K562 (cell line): Measurements from ENCODE around the gene BCR. TPM values are rescaled to one million over a fixed set of nuclear protein-coding genes. Genes with fewer than 3 reads are reported as not detected.

Experiments used
- ATAC-seq: fragments of 200-7000 bp; cut with Tn5 transposase; 3 replicates; pipeline ENCODE4 v1.9.1; 2020; ENCODE audit warnings: moderate library complexity
- BruUV-seq: library from RNA; stranded (reverse); fragments of 400-500 nt; replicated peaks from 2 replicates; lab custom pipeline; 2021; lab: Mats Ljungman, UMichigan
- CTCF ChIA-PET: fragments of 300-600 bp; formaldehyde crosslinking; extraction: SDS; loops from one replicate; lab custom pipeline; 2021; ENCODE audit warnings: low intra/inter-chr PET ratio; lab: Yijun Ruan, JAX
- POLR2A ChIA-PET: fragments of 300-600, 350-650 bp; sonication (Branson Sonifier 250); formaldehyde crosslinking; extraction: SDS; loops from one replicate; lab custom pipeline; 2021; ENCODE audit warnings: antibody characterized with exemption, inconsistent platforms; lab: Yijun Ruan, JAX
- DNase-seq, 4 experiments: peaks; one replicate each; pipeline versions ENCODE4 v3.0.0 to v3.0.0-alpha.2; 2011 to 2018; ENCODE audit warnings: low spot score in 3 of 4, mixed read lengths in 3 of 4; ENCODE audit errors: extremely low read depth in 1 of 4
- FAIRE-seq: peaks from 2 replicates; lab custom pipeline; 2011; peaks lifted over from hg19 to GRCh38; lab: Jason Lieb, UNC
- H2AFZ ChIP-seq: 2 replicates; pipeline ENCODE4 v1.6.0; 2011; ENCODE audit warnings: low read depth, low read length, control low read depth, inconsistent platforms
- H3K27ac ChIP-seq: fragments of 200-600 bp; 3 replicates; pipeline ENCODE4 v1.8.0; 2011; ENCODE audit warnings: low read depth, mild to moderate bottlenecking, control low read depth, inconsistent platforms, low read length, moderate library complexity, mixed read lengths; ENCODE audit errors: extremely low read depth
- H3K27me3 ChIP-seq, 2 experiments: fragments of 300-600 bp in 1 of 2; 2 replicates in 1 of 2; 3 replicates in 1 of 2; pipeline versions ENCODE4 v1.6.0 to v1.8.0; 2011; ENCODE audit warnings: inconsistent platforms in 2 of 2, low read length in 2 of 2, mild to moderate bottlenecking in 1 of 2, mixed read lengths in 1 of 2, moderate library complexity in 1 of 2; ENCODE audit not compliant: control insufficient read depth in 2 of 2, insufficient read depth in 2 of 2
- H3K36me3 ChIP-seq: fragments of 300-600 bp; 3 replicates; pipeline ENCODE4 v1.8.0; 2011; ENCODE audit warnings: mild to moderate bottlenecking, low read length, inconsistent platforms; ENCODE audit not compliant: control insufficient read depth, insufficient read depth
- H3K4me1 ChIP-seq, 2 experiments: fragments of 200-600 bp in 1 of 2; replicated peaks in 1 of 2; 2 replicates in 1 of 2; 3 replicates in 1 of 2; pipeline versions ENCODE4 v1.5.1 to v1.8.0; 2011; ENCODE audit warnings: inconsistent platforms in 2 of 2, low read length in 2 of 2, mild to moderate bottlenecking in 1 of 2, mixed read lengths in 1 of 2, moderate library complexity in 1 of 2; ENCODE audit not compliant: control insufficient read depth in 2 of 2, insufficient read depth in 2 of 2
- H3K4me2 ChIP-seq: 2 replicates; pipeline ENCODE4 v1.6.1; 2011; ENCODE audit warnings: low read length, control low read depth, inconsistent platforms, mixed read lengths; ENCODE audit not compliant: insufficient read depth
- H3K4me3 ChIP-seq: fragments of 200-600 bp; sonication (generic), shearing (Covaris generic); 2 replicates; pipeline ENCODE4 v1.5.1; 2016; ENCODE audit warnings: control low read depth, inconsistent platforms
- H3K79me2 ChIP-seq: fragments of 200-600 bp; 3 replicates; pipeline ENCODE4 v1.8.0; 2011; ENCODE audit warnings: low read length, inconsistent platforms; ENCODE audit not compliant: control insufficient read depth, insufficient read depth
- H3K9ac ChIP-seq, 2 experiments: 2 replicates each; pipeline versions ENCODE4 v1.6.0 to v1.6.1; 2011; ENCODE audit warnings: low read depth in 2 of 2, low read length in 2 of 2, control low read depth in 1 of 2, inconsistent platforms in 1 of 2, mild to moderate bottlenecking in 1 of 2, mixed read lengths in 1 of 2; ENCODE audit not compliant: insufficient read depth in 1 of 2
- H3K9me1 ChIP-seq: one replicate; pipeline ENCODE4 v1.6.0; 2011; ENCODE audit warnings: inconsistent platforms, mild to moderate bottlenecking, low read length, moderate library complexity; ENCODE audit not compliant: control insufficient read depth, insufficient read depth
- H3K9me3 ChIP-seq: replicated peaks from 2 replicates; pipeline ENCODE4 v1.5.1; 2011; ENCODE audit warnings: low read depth, low read length, inconsistent platforms; ENCODE audit not compliant: control insufficient read depth, insufficient read depth
- H4K20me1 ChIP-seq: replicated peaks from 2 replicates; pipeline ENCODE4 v1.6.1; 2011; ENCODE audit warnings: low read length, inconsistent platforms, mixed read lengths; ENCODE audit not compliant: control insufficient read depth, insufficient read depth
- BHLHE40 ChIP-seq: IDR thresholded peaks from 2 replicates; pipeline ENCODE4 v1.6.1; 2011; ENCODE audit warnings: low read length, improper control_type of control experiment
- C11orf30 ChIP-seq: fragments of 450-650 bp; IDR thresholded peaks from 2 replicates; pipeline ENCODE4 v1.6.1; 2016; ENCODE audit warnings: low read depth, mild to moderate bottlenecking
- CBFA2T3 ChIP-seq: fragments of 450-650 bp; IDR thresholded peaks from 2 replicates; pipeline ENCODE4 v1.6.1; 2017
- CXXC5 ChIP-seq: fragments of 250-450 bp; sonication (Bioruptor Pico); IDR thresholded peaks from 2 replicates; pipeline ENCODE4 v1.8.0; 2022; ENCODE audit warnings: inconsistent platforms, mild to moderate bottlenecking, moderate library complexity
- ESRRB ChIP-seq: fragments of 250-450 bp; sonication (Bioruptor Pico); IDR thresholded peaks from 2 replicates; pipeline ENCODE4 v1.5.0; 2020; ENCODE audit warnings: mild to moderate bottlenecking, moderate library complexity, borderline replicate concordance
- ETV6 ChIP-seq, 3 experiments: fragments of 150-350 bp in 1 of 3; sonication (generic) in 1 of 3; formaldehyde crosslinking in 1 of 3; IDR thresholded peaks; 2 replicates each; pipeline versions ENCODE4 v1.6.1 to v1.8.0; 2014 to 2022; ENCODE audit warnings: borderline replicate concordance in 2 of 3, low read depth in 2 of 3, antibody characterized with exemption in 1 of 3, low read length in 1 of 3, mild to moderate bottlenecking in 1 of 3, missing genetic modification reagents in 1 of 3
- MCM7 ChIP-seq, 2 experiments: fragments of 450-650 bp; IDR thresholded peaks; 2 replicates each; pipeline ENCODE4 v1.6.1; 2016 to 2018
- SIN3A ChIP-seq, 2 experiments: fragments of 150-350 bp in 1 of 2; IDR thresholded peaks; 2 replicates each; pipeline ENCODE4 v1.6.1; 2011 to 2016; ENCODE audit warnings: borderline replicate concordance in 2 of 2, low read depth in 2 of 2, low read length in 2 of 2, mild to moderate bottlenecking in 2 of 2, moderate library complexity in 2 of 2; ENCODE audit not compliant: control insufficient read depth in 1 of 2
- SMARCC2 ChIP-seq: fragments of 450-650 bp; IDR thresholded peaks from 2 replicates; pipeline ENCODE4 v1.6.1; 2017; ENCODE audit warnings: antibody characterized with exemption, moderate library complexity, mild to moderate bottlenecking, low read depth
- SRSF7 ChIP-seq: fragments of 200-400 bp; formaldehyde crosslinking; optimal IDR thresholded peaks from 2 replicates; pipeline ENCODE3; 2017; ENCODE audit warnings: mild to moderate bottlenecking, low read depth, low read length
- U2AF2 ChIP-seq: fragments of 200-400 bp; formaldehyde crosslinking; optimal IDR thresholded peaks from 2 replicates; pipeline ENCODE3; 2017; ENCODE audit warnings: low read depth, mild to moderate bottlenecking, low read length
- YY1 ChIP-seq, 3 experiments: IDR thresholded peaks; 2 replicates each; pipeline ENCODE4 v1.6.1; 2011; ENCODE audit warnings: low read length in 2 of 3, mild to moderate bottlenecking in 2 of 3, moderate library complexity in 2 of 3, borderline replicate concordance in 1 of 3, control low read depth in 1 of 3, low read depth in 1 of 3; ENCODE audit not compliant: insufficient read depth in 3 of 3, insufficient replicate concordance in 2 of 3, control insufficient read depth in 1 of 3, insufficient read length in 1 of 3; ENCODE audit errors: extremely low read depth in 1 of 3
- ZBTB7A ChIP-seq: IDR thresholded peaks from 2 replicates; pipeline ENCODE4 v1.6.1; 2011; ENCODE audit warnings: low read depth, mild to moderate bottlenecking, low read length, moderate library complexity, borderline replicate concordance; ENCODE audit not compliant: control insufficient read depth
- ZNF212 ChIP-seq: fragments of 450-650 bp; formaldehyde crosslinking; IDR thresholded peaks from 2 replicates; pipeline ENCODE4 v1.4.0; 2020; ENCODE audit warnings: mild to moderate bottlenecking
- WGBS: fragments of 100-300 bp; shearing (Covaris generic); methylation state at CpG from one replicate; pipeline ENCODE4 v1.1.6; 2016; ENCODE audit warnings: low coverage, mixed read lengths; ENCODE audit not compliant: insufficient coverage; ENCODE audit errors: missing lambda C conversion rate; 5-methylcytosine and 5-hydroxymethylcytosine counted together
- in situ Hi-C: fragments of 300-500 bp; cut with MboI; formaldehyde crosslinking; loops from 4 replicates; pipeline ENCODE4 v1.15.0; 2018; ENCODE audit warnings: inconsistent platforms, mixed read lengths
- intact Hi-C: fragments of 100-400 bp; cut with micrococcal nuclease; formaldehyde crosslinking; loops from 2 replicates; pipeline ENCODE4 v1.14.2; 2022
- polyA plus RNA-seq, 8 experiments: library from polyadenylated mRNA; depleted of rRNA in 4 of 8; stranded (reverse) in 5 of 8; unstranded in 3 of 8; fragments of >200 nt; fragmentation: Nextera tagmentation in 2 of 8; fragmentation: Illumina TruSeq in 1 of 8; extraction: Ambion mirVana in 2 of 8; extraction: Trizol in 1 of 8; gene quantifications; 2 replicates each; pipeline versions ENCODE4 v1.2.1 to v1.2.3, GENCODE V29; 2011 to 2014; ENCODE audit warnings: inconsistent platforms in 1 of 8, missing spikeins in 1 of 8
- total RNA-seq, 7 experiments: library from RNA; depleted of rRNA in 6 of 7; stranded (reverse); fragments of >200 nt in 6 of 7; fragmentation: Illumina TruSeq in 2 of 7; extraction: Trizol in 2 of 7; gene quantifications; 2 replicates each; pipeline versions ENCODE4 v1.2.1 to v1.2.3, GENCODE V29; 2011 to 2021; ENCODE audit warnings: low replicate concordance in 1 of 7
- TF ChIP-seq, protein P1 (sequence below): sonication (generic); formaldehyde crosslinking; IDR thresholded peaks from 2 replicates; pipeline ENCODE4 v1.8.0; 2023; ENCODE audit warnings: mild to moderate bottlenecking, missing genetic modification reagents
- TF ChIP-seq, protein P2 (sequence below): fragments of 250-450 bp; sonication (Bioruptor Pico); IDR thresholded peaks from 2 replicates; pipeline ENCODE4 v1.9.0; 2021; ENCODE audit warnings: mild to moderate bottlenecking, inconsistent platforms

The BCR gene
- total and polyA plus RNA-seq, 9 of the 15 experiments (the other 6 are each of a cell fraction or from before 2014, with no cell fraction given) = 0.41 to 150 (median 45.6) TPM

DNA sequence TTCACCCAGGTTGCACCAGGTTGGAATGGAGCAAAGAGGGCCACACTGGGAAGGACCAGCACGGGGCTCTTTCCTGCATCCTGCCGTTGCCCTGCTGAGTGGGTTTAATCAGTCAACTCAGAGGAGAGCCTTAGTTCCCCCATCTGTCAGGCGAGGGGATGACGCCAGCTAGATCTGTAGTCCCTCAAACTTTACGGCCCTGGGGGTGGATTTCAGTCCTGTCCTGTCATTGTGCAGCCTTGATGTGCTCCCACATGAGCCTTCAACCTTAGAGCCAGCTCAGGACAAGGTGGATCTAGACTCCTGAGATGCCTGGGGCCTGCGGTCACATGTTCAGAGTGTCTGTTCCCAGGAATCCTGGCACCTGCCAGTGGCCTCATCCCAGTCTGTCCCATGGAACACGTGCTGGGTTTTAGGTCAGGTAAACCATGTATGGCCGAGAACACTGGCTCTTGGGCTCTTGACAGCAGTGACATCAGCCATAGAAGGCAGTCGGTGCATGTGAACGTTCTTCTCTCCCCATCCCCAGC, 104.3 kb downstream of the BCR start (continued):
- no peak for TF ChIP-seq MCM7 (IDR thresholded peaks at IDR 0.05)
- no peak for TF ChIP-seq C11orf30
- TF ChIP-seq, protein P1, sequence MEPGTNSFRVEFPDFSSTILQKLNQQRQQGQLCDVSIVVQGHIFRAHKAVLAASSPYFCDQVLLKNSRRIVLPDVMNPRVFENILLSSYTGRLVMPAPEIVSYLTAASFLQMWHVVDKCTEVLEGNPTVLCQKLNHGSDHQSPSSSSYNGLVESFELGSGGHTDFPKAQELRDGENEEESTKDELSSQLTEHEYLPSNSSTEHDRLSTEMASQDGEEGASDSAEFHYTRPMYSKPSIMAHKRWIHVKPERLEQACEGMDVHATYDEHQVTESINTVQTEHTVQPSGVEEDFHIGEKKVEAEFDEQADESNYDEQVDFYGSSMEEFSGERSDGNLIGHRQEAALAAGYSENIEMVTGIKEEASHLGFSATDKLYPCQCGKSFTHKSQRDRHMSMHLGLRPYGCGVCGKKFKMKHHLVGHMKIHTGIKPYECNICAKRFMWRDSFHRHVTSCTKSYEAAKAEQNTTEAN (CRISPR knock-in tag) = no peak

DNA sequence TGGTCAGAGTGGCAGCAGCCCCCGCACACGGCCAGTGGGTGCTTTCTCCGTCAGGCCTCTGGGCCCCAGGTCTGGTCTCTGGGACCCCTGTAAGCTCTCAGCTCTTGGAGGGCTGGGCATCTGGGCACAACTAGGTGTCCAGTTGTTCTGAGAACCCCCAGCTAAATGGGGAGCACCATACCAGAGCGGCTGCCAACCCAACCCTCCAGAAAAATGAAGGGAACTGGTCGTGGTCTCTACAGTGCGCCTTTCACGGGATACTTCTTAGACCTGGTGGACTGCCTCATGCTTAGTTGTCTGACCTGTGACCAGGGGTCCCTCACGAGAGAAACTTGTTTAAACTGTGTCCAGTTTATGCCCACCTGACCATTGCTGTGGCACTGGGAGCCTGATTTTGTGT, 104.9 kb downstream of the BCR start:
- FAIRE-seq = no peak
- ATAC-seq = no peak
- no peak overlapping the region for H2AFZ ChIP-seq
- DNase-seq = peak in 3 of 4 experiments; percentile 59 to 62 (median 62)
- H3K79me2 ChIP-seq = no peaks in the 10 kb centered on the region
- H3K36me3 ChIP-seq = peaks cover 99% of the 10 kb centered on the region; the same call in 2 of the 3 replicates
- peaks cover 0 to 38% of the 10 kb centered on the region in 2 experiments; a peak in 2 of 5 replicates for H3K4me1 ChIP-seq
- POLR2A ChIA-PET = interaction anchor here (0.7 to 6.3 kb wide), 14 partner anchors 8 to 209 kb away, joined by 3 to 207 read pairs (median 4); partner anchors contain the start of gene BCR
- H3K27me3 ChIP-seq = no peaks in the 10 kb centered on the region
- no peak overlapping the region for H3K27ac ChIP-seq
- H3K9me3 ChIP-seq = no peaks in the 10 kb centered on the region
- CTCF ChIA-PET = interaction anchor here (7.1 to 15.3 kb wide), 2 partner anchors 108 to 326 kb away, joined by 265 to 800 read pairs; partner anchors contain the start of gene BCR
- H3K9me1 ChIP-seq = peaks cover 20% of the 10 kb centered on the region
- in situ Hi-C loops (no loop called here), intact Hi-C loops (loop anchor here (10.0 kb wide), 1 partner anchor 440 kb away; no protein-coding TSS in a partner anchor)
- no peak overlapping the region for H3K4me2 ChIP-seq
- WGBS = 87% methylated on average over 8 of the region's 8 CpGs
- peak overlapping the region in 1 of 2 experiments; percentile 30; a peak in 1 of 4 replicates for H3K9ac ChIP-seq
- H4K20me1 ChIP-seq = peaks cover 81% of the 10 kb centered on the region
- no TSS peak for BruUV-seq
- H3K4me3 ChIP-seq = no peak overlapping the region
- TF ChIP-seq YY1 (IDR thresholded peaks at IDR 0.05; ENCODE audit: borderline replicate concordance in 1 of 3, control insufficient read depth in 1 of 3, extremely low read depth in 1 of 3, insufficient read depth in 3 of 3, insufficient read length in 1 of 3, insufficient replicate concordance in 2 of 3, low read depth in 1 of 3, low read length in 2 of 3) (peak in 1 of 3 experiments; percentile 3), U2AF2 (no peak), SRSF7 (no peak), SIN3A (IDR thresholded peaks at IDR 0.05; ENCODE audit: borderline replicate concordance in 2 of 2, control insufficient read depth in 1 of 2, low read depth in 2 of 2, low read length in 2 of 2) (peak in 1 of 2 experiments; percentile 1; a peak in 1 of 4 replicates), ESRRB (CRISPR knock-in tag) (no peak), CXXC5 (CRISPR knock-in tag) (no peak), ZBTB7A (no peak), ZNF212 (no peak), CBFA2T3 (no peak), SMARCC2 (no peak), ETV6 (IDR thresholded peaks at IDR 0.05; ENCODE audit: borderline replicate concordance in 1 of 2, low read depth in 2 of 2, low read length in 1 of 2) (no peak), ETV6 (CRISPR knock-in tag; IDR thresholded peaks at IDR 0.05; ENCODE audit: borderline replicate concordance) (no peak), BHLHE40 (peak; percentile 9; the same call in 1 of the 2 replicates)
- TF ChIP-seq, protein P2, sequence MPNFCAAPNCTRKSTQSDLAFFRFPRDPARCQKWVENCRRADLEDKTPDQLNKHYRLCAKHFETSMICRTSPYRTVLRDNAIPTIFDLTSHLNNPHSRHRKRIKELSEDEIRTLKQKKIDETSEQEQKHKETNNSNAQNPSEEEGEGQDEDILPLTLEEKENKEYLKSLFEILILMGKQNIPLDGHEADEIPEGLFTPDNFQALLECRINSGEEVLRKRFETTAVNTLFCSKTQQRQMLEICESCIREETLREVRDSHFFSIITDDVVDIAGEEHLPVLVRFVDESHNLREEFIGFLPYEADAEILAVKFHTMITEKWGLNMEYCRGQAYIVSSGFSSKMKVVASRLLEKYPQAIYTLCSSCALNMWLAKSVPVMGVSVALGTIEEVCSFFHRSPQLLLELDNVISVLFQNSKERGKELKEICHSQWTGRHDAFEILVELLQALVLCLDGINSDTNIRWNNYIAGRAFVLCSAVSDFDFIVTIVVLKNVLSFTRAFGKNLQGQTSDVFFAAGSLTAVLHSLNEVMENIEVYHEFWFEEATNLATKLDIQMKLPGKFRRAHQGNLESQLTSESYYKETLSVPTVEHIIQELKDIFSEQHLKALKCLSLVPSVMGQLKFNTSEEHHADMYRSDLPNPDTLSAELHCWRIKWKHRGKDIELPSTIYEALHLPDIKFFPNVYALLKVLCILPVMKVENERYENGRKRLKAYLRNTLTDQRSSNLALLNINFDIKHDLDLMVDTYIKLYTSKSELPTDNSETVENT (CRISPR knock-in tag) = peak; percentile 46; the same call in 1 of the 2 replicates
